Breast epithelium (tissue), 4 donors: Measurements from ENCODE around the gene STAT3. TPM values are rescaled to one million over a fixed set of nuclear protein-coding genes. Genes with fewer than 3 reads are reported as not detected.
"Not testable (repeated sequence)": the region's sequence is repeated elsewhere in the genome, so short reads cannot be mapped to it uniquely, and the experiment has no call there.

ENCODE experiments used
- DNase-seq, 2 donors: peaks; one replicate each; pipeline ENCODE4 v3.0.0-alpha.2; 2019; ENCODE audit warnings: low spot score in 2 of 2
- H3K27ac ChIP-seq, 2 donors: fragments of 200-600 bp; sonication (generic) in 1 of 2; one replicate each; pipeline ENCODE4 v1.5.1; 2016 to 2019; ENCODE audit warnings: mild to moderate bottlenecking in 1 of 2
- H3K27me3 ChIP-seq, 2 donors: fragments of 200-600 bp; sonication (generic) in 1 of 2; one replicate each; pipeline versions ENCODE4 v1.5.1 to v1.6.0; 2017 to 2019; ENCODE audit warnings: control low read depth in 1 of 2, mild to moderate bottlenecking in 1 of 2
- H3K36me3 ChIP-seq: fragments of 200-600 bp; one replicate; pipeline ENCODE4 v1.5.1; 2019
- H3K4me1 ChIP-seq, 2 donors: fragments of 200-600 bp; sonication (generic); one replicate each; pipeline ENCODE4 v1.5.1; 2016 to 2019; ENCODE audit warnings: control low read depth in 1 of 2
- H3K4me3 ChIP-seq, 3 donors: fragments of 200-600 bp; sonication (generic); 1 replicate in 2 of 3; 2 replicates in 1 of 3; pipeline ENCODE4 v1.5.1; 2016 to 2019; ENCODE audit warnings: mild to moderate bottlenecking in 3 of 3, moderate library complexity in 2 of 3
- H3K9me3 ChIP-seq, 2 donors: fragments of 200-600 bp; sonication (generic) in 1 of 2; one replicate each; pipeline ENCODE4 v1.5.1; 2016 to 2019; ENCODE audit warnings: control low read depth in 1 of 2
- POLR2A ChIP-seq: fragments of 450-650 bp; IDR thresholded peaks from one replicate; pipeline ENCODE4 v1.6.1; 2016; ENCODE audit warnings: antibody characterized with exemption, mild to moderate bottlenecking, moderate library complexity
- POLR2AphosphoS5 ChIP-seq, 3 donors: sonication (generic); formaldehyde crosslinking; IDR thresholded peaks; one replicate each; pipeline ENCODE4 v1.6.1; 2017; ENCODE audit warnings: antibody characterized with exemption in 3 of 3
- intact Hi-C: fragments of 100-400 bp; cut with DNase I; formaldehyde crosslinking; loops from one replicate; pipeline ENCODE4 v1.15.1; 2023; ENCODE audit warnings: low total_unique reads
- total RNA-seq, 3 donors: library from RNA; depleted of rRNA; stranded (reverse); fragments of >200 nt; gene quantifications; one replicate each; pipeline ENCODE4 v1.1.0, GENCODE V29; 2016
- TF ChIP-seq, protein P1 (sequence below), 3 donors: fragments of 450-650 bp; IDR thresholded peaks; one replicate each; pipeline ENCODE4 v1.5.1; 2016 to 2017; ENCODE audit warnings: antibody characterized with exemption in 3 of 3, mild to moderate bottlenecking in 3 of 3, moderate library complexity in 3 of 3

Gene STAT3
- total RNA-seq, 3 donors from 2014 or later, result 193 to 322 (median 238) TPM

DNA sequence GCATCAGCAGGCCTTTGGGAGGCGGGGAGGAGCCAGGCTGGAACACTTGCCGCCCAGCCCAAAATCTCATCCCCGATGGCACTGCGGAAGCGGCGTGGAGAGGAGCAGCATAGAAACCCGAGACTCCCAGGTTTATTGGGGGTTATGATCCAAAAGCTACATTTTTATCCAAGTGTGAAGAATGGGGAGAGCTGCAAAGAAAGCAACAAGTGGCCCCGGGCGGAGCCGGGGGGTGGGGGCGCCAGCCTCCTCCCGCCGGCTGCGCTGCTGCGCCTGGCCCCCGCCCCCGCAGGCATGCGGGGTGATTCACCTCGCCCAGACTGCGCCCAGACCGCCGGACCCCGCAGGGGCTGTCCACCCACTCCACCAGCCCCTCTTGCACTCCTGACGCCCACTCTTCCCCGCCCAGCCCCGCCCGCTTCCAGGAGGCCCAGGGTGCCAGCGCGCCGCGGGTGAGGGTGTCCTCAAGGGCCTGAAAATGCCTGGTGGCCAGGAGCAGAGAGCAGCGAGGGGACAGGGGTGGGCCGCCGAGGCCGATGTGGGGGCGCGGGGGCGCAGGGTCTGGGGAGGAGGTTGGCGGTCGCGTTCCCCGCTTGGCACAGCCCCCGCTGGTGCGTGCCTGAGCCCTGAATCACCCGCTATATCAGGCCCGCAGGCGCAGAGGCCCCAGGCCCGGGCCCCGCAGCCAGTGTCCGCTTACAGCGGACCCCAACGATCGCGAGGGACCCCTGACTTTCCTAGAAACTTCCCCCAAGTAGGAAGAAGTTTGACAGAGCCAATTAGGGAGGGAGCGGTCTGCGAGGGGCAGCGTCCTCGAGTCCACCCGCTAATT, 33.5 kb upstream of the STAT3 start:
- DNase-seq, result peak in 1 of 2 donors; percentile 51
- intact Hi-C loops, result no loop called here
- no peaks in the 10 kb centered on the region for H3K36me3 ChIP-seq
- H3K4me1 ChIP-seq, result peaks cover 0 to 11% of the 10 kb centered on the region in 2 donors
- H3K9me3 ChIP-seq, result no peaks in the 10 kb centered on the region
- TF ChIP-seq POLR2A (no peak), POLR2AphosphoS5 (IDR thresholded peaks at IDR 0.05) (no peak)
- TF ChIP-seq, protein P1, sequence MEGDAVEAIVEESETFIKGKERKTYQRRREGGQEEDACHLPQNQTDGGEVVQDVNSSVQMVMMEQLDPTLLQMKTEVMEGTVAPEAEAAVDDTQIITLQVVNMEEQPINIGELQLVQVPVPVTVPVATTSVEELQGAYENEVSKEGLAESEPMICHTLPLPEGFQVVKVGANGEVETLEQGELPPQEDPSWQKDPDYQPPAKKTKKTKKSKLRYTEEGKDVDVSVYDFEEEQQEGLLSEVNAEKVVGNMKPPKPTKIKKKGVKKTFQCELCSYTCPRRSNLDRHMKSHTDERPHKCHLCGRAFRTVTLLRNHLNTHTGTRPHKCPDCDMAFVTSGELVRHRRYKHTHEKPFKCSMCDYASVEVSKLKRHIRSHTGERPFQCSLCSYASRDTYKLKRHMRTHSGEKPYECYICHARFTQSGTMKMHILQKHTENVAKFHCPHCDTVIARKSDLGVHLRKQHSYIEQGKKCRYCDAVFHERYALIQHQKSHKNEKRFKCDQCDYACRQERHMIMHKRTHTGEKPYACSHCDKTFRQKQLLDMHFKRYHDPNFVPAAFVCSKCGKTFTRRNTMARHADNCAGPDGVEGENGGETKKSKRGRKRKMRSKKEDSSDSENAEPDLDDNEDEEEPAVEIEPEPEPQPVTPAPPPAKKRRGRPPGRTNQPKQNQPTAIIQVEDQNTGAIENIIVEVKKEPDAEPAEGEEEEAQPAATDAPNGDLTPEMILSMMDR (IDR thresholded peaks at IDR 0.05), result no peak
- no peaks in the 10 kb centered on the region for H3K27me3 ChIP-seq
- peak overlapping the region; percentile 80 to 98 (median 92) for H3K4me3 ChIP-seq
- H3K27ac ChIP-seq, result peak overlapping the region; percentile 93 to 95

- Histone ChIP-seq H3K4me3 (peak overlapping the region; percentile 80 to 98 (median 92)), H3K4me1 (peaks cover 0 to 11% of the 10 kb centered on the region in 2 donors)
- TF ChIP-seq, protein P1 (IDR thresholded peaks at IDR 0.05), result no peak
- no peak for TF ChIP-seq POLR2AphosphoS5 (IDR thresholded peaks at IDR 0.05)
- no peak for TF ChIP-seq POLR2A
These were observed 32.9 kb upstream of the STAT3 start for GRCh38 chr17:42421136-42421506.

GRCh38 chr17:42417981-42418380, 29.7 kb upstream of the STAT3 start:
- H3K4me3 ChIP-seq, DNase-seq, intact Hi-C loops, H3K36me3 ChIP-seq, H3K9me3 ChIP-seq, H3K27me3 ChIP-seq: not testable (repeated sequence)
- Histone ChIP-seq H3K27ac (peak overlapping the region in 1 of 2 donors; percentile 76), H3K4me1 (peaks cover 4 to 15% of the 10 kb centered on the region in 2 donors)

More at GRCh38 chr17:42421136-42421506, 32.9 kb upstream of the STAT3 start:
- Histone ChIP-seq H3K27me3 (no peaks in the 10 kb centered on the region), H3K27ac (peak overlapping the region; percentile 93 to 95), H3K36me3 (no peaks in the 10 kb centered on the region), H3K9me3 (no peaks in the 10 kb centered on the region)
- DNase-seq, result no peak
- intact Hi-C loops, result no loop called here

- Histone ChIP-seq H3K27me3 (no peaks in the 10 kb centered on the region), H3K4me1 (peaks cover 14 to 15% of the 10 kb centered on the region in 2 donors), H3K4me3 (peak overlapping the region in 2 of 3 donors; percentile 27 to 50), H3K27ac (peak overlapping the region; percentile 76 to 88), H3K9me3 (no peaks in the 10 kb centered on the region), H3K36me3 (no peaks in the 10 kb centered on the region)
- peak in 1 of 2 donors; percentile 61 for DNase-seq
- intact Hi-C loops, result no loop called here
- TF ChIP-seq, protein P1 (IDR thresholded peaks at IDR 0.05), result no peak
- TF ChIP-seq POLR2AphosphoS5 (IDR thresholded peaks at IDR 0.05) (no peak), POLR2A (no peak)
These were observed 26.6 kb upstream of the STAT3 start for GRCh38 chr17:42414704-42415409.

GRCh38 chr17:42413464-42414040, 25.3 kb upstream of the STAT3 start:
- intact Hi-C loops, result no loop called here
- peaks cover 14 to 15% of the 10 kb centered on the region in 2 donors for H3K4me1 ChIP-seq
- H3K9me3 ChIP-seq, result no peaks in the 10 kb centered on the region
- TF ChIP-seq POLR2A, result no peak
- TF ChIP-seq, protein P1 (IDR thresholded peaks at IDR 0.05), result no peak
- TF ChIP-seq POLR2AphosphoS5 (IDR thresholded peaks at IDR 0.05), result no peak
- H3K4me3 ChIP-seq, result peak overlapping the region in 2 of 3 donors; percentile 27 to 50
- no peaks in the 10 kb centered on the region for H3K27me3 ChIP-seq
- H3K27ac ChIP-seq, result peak overlapping the region; percentile 76 to 88
- no peak for DNase-seq
- H3K36me3 ChIP-seq, result no peaks in the 10 kb centered on the region
